Measurements from ENCODE around the gene EPC1. TPM values are rescaled to one million over a fixed set of nuclear protein-coding genes. Genes with fewer than 3 reads are reported as not detected.

EPC1 gene
- total and polyA plus RNA-seq, 2 of the 8 experiments (the other 6 are each of a cell fraction or from before 2014, with no cell fraction given) = 23.7 to 42.3 TPM

GRCh38 chr10:32338262-32338661 lies 8.7 kb downstream of the EPC1 start:
- H2BK20ac ChIP-seq (ENCODE audit: low read length) = no peak overlapping the region
- H4K91ac ChIP-seq (replicated peaks; ENCODE audit: insufficient read length, low read length) = no peak overlapping the region
- no peak overlapping the region for H3K56ac ChIP-seq (replicated peaks; ENCODE audit: insufficient read length, low read depth, low read length)
- H3K9me3 ChIP-seq (ENCODE audit: insufficient read depth in 2 of 2, low read depth in 1 of 2, low read length in 1 of 2) = no peaks in the 10 kb centered on the region
- H3K4me2 ChIP-seq (ENCODE audit: insufficient read depth in 1 of 2, low read depth in 2 of 2, low read length in 2 of 2) = no peak overlapping the region
- FAIRE-seq (no peak), DNase-seq (ENCODE audit: low read depth in 1 of 2, low spot score in 2 of 2) (no peak)
- no peaks in the 10 kb centered on the region for H3K23me2 ChIP-seq (ENCODE audit: low read depth, low read length)
- no peak overlapping the region for H2BK120ac ChIP-seq (replicated peaks; ENCODE audit: low read depth, low read length)
- H3K27me3 ChIP-seq (replicated peaks in 1 of 4; ENCODE audit: control insufficient read depth in 3 of 4, extremely low read depth in 1 of 4, insufficient read depth in 3 of 4, low read length in 3 of 4) = no peaks in the 10 kb centered on the region
- H2BK12ac ChIP-seq (ENCODE audit: low read depth, low read length) = no peak overlapping the region
- no peak overlapping the region for H2BK5ac ChIP-seq (ENCODE audit: low read depth, low read length)
- CTCF ChIA-PET (ENCODE audit: partially characterized antibody) = interaction anchor here (0.5 to 2.6 kb wide), 5 partner anchors 24 to 75 kb away, joined by 3 to 9 read pairs (median 4); no protein-coding TSS in a partner anchor
- H3K23ac ChIP-seq (ENCODE audit: insufficient read length) = no peak overlapping the region
- TF ChIP-seq KDM4A (IDR thresholded peaks at IDR 0.05; ENCODE audit: low read depth, low read length, severe bottlenecking) = no peak
- no peak for TF ChIP-seq RFX5 (IDR thresholded peaks at IDR 0.05; ENCODE audit: borderline replicate concordance, low read depth, low read length)
- no peak for TF ChIP-seq NANOG (IDR thresholded peaks at IDR 0.05; ENCODE audit: insufficient read depth, low read depth, low read length, poor library complexity, severe bottlenecking)
- no peak for TF ChIP-seq NRF1 (IDR thresholded peaks at IDR 0.05; ENCODE audit: low read depth, low read length)
- no peak for TF ChIP-seq SAP30 (IDR thresholded peaks at IDR 0.05; ENCODE audit: insufficient read depth, insufficient replicate concordance, low read length)
- no peak for TF ChIP-seq MAFK (IDR thresholded peaks at IDR 0.05; ENCODE audit: low read depth, low read length)
- TF ChIP-seq CHD1 (IDR thresholded peaks at IDR 0.05; ENCODE audit: low read depth, low read length) = no peak
- no peak overlapping the region for H2AFZ ChIP-seq (ENCODE audit: low read length)
- H4K8ac ChIP-seq (ENCODE audit: extremely low read depth, insufficient read depth, low read length) = no peak overlapping the region; the same call in 1 of the 2 replicates
- no peak overlapping the region for H3K4ac ChIP-seq (replicated peaks; ENCODE audit: insufficient read length, low read depth, low read length)
- H3K14ac ChIP-seq (ENCODE audit: insufficient read length) = no peak overlapping the region
- no peak overlapping the region for H2AK5ac ChIP-seq (ENCODE audit: low read depth, low read length)
- no peak overlapping the region for H3K18ac ChIP-seq (ENCODE audit: extremely low read depth, low read length)
- POLR2A ChIA-PET (ENCODE audit: partially characterized antibody) = interaction anchor here (1.1 kb wide), 1 partner anchor 8 kb away, joined by 6 read pairs; no protein-coding TSS in a partner anchor
- H3K79me1 ChIP-seq (ENCODE audit: low read depth, low read length) = peaks cover 3% of the 10 kb centered on the region
- H4K20me1 ChIP-seq (replicated peaks in 1 of 2; ENCODE audit: control insufficient read depth in 1 of 2, insufficient read depth in 2 of 2, low read length in 2 of 2) = peaks cover 9 to 10% of the 10 kb centered on the region in 2 experiments
- 100% methylated on average over 3 of the region's 3 CpGs; no CpG with 5 or more reads in 1 of the 2 experiments for WGBS, 2 experiments (ENCODE audit: extremely low coverage in 1 of 2, insufficient coverage in 1 of 2, insufficient read length in 1 of 2, insufficient replicate concordance in 2 of 2, low coverage in 1 of 2, low lambda C conversion rate in 2 of 2, missing lambda C conversion rate in 1 of 2)
- H4K5ac ChIP-seq (ENCODE audit: insufficient read length, low read depth, low read length) = no peak overlapping the region
- no peak overlapping the region for H3K27ac ChIP-seq (ENCODE audit: low read depth, low read length)
- H3K36me3 ChIP-seq (ENCODE audit: control insufficient read depth in 2 of 4, insufficient read depth in 4 of 4, low read length in 3 of 4) = no peaks in the 10 kb centered on the region
- no peak overlapping the region for H3K9ac ChIP-seq (replicated peaks in 1 of 4; ENCODE audit: extremely low read depth in 1 of 4, low read depth in 3 of 4, low read length in 3 of 4)
- no peak overlapping the region for H3K4me3 ChIP-seq (ENCODE audit: extremely low read depth in 1 of 4, insufficient read depth in 2 of 4, low read depth in 3 of 4, low read length in 4 of 4)
- no peak overlapping the region for H2BK15ac ChIP-seq (ENCODE audit: low read length)
- peaks cover 0 to 2% (median 1%) of the 10 kb centered on the region in 4 experiments; a peak in 2 of 7 replicates for H3K4me1 ChIP-seq (replicated peaks in 1 of 4; ENCODE audit: control insufficient read depth in 3 of 4, insufficient read depth in 4 of 4, low read length in 3 of 4)
- peaks cover 28 to 99% of the 10 kb centered on the region in 2 experiments for H3K79me2 ChIP-seq (ENCODE audit: control insufficient read depth in 1 of 2, insufficient read depth in 2 of 2, low read length in 2 of 2)

Measured in H1 (cell line).